PC-9 (cell line): ENCODE results near the gene CCL27.
A peak's percentile ranks its signal among the peaks of the same experiment; 100 is the strongest.

Experiments
- CTCF ChIP-seq: fragments of 200-600 bp; sonication (generic); conservative IDR thresholded peaks from 2 replicates; pipeline ENCODE4 v1.6.1; 2017; ENCODE audit warnings: mixed run types, antibody characterized with exemption, mild to moderate bottlenecking, moderate library complexity
- EZH2 ChIP-seq: fragments of 200-600 bp; sonication (generic); IDR thresholded peaks from 2 replicates; pipeline ENCODE4 v1.8.0; 2017; ENCODE audit warnings: antibody characterized with exemption, low read depth

- TF ChIP-seq CTCF (peak; percentile 89), EZH2 (no peak)
Observed at GRCh38 chr9:34701769-34702736, 39.6 kb upstream of the CCL27 start.
